Measurements from ENCODE around the gene CENPP. TPM values are rescaled to one million over a fixed set of nuclear protein-coding genes. Genes with fewer than 3 reads are reported as not detected.

CENPP gene
- total RNA-seq, 1 experiment from 2014 or later = 4.2 TPM

DNA sequence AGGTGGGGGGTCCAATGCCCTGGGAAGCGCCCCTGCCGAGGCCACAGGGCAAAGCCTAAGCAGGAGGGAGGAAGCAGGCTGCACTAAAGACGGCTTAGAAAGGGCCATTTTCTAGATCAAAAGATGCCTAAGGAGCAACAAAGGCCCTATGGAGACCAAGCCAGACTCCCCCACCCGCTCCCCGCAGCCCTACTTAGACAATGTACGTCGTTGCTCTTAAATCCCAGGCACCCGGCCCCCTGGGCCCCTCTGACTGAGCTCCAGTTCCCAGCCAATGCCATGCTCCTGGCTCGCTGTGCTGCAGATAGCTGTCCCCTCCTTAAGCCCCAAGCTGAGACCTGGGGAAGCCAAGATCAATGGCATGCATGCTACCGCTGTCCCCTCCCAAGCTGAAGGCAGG lies 333.8 kb downstream of the CENPP start:
- no peak overlapping the region for H3K4me3 Mint-ChIP-seq (ENCODE audit: unreplicated experiment)
- ChIA-PET POLR2A (interaction anchor here (1.0 to 1.6 kb wide), 2 partner anchors 9 to 10 kb away, joined by 4 to 5 read pairs; partner anchors contain the start of gene IPPK), CTCF (interaction anchor here (0.6 to 2.1 kb wide), 5 partner anchors 9 to 331 kb away, joined by 3 to 8 read pairs (median 3); no protein-coding TSS in a partner anchor)
- DNase-seq (ENCODE audit: unreplicated experiment) = no peak
- peaks cover 47% of the 10 kb centered on the region for H3K36me3 Mint-ChIP-seq (ENCODE audit: insufficient read depth, unreplicated experiment)
- TF ChIP-seq, protein P1, sequence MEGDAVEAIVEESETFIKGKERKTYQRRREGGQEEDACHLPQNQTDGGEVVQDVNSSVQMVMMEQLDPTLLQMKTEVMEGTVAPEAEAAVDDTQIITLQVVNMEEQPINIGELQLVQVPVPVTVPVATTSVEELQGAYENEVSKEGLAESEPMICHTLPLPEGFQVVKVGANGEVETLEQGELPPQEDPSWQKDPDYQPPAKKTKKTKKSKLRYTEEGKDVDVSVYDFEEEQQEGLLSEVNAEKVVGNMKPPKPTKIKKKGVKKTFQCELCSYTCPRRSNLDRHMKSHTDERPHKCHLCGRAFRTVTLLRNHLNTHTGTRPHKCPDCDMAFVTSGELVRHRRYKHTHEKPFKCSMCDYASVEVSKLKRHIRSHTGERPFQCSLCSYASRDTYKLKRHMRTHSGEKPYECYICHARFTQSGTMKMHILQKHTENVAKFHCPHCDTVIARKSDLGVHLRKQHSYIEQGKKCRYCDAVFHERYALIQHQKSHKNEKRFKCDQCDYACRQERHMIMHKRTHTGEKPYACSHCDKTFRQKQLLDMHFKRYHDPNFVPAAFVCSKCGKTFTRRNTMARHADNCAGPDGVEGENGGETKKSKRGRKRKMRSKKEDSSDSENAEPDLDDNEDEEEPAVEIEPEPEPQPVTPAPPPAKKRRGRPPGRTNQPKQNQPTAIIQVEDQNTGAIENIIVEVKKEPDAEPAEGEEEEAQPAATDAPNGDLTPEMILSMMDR (IDR thresholded peaks at IDR 0.05; ENCODE audit: unreplicated experiment) = no peak
- H3K27ac Mint-ChIP-seq (ENCODE audit: low read depth, unreplicated experiment) = peak overlapping the region; percentile 64
- no peaks in the 10 kb centered on the region for H3K9me3 Mint-ChIP-seq (ENCODE audit: unreplicated experiment)
- no TSS peak for BruUV-seq (replicated peaks)
- no peaks in the 10 kb centered on the region for H3K27me3 Mint-ChIP-seq (ENCODE audit: insufficient read depth, unreplicated experiment)
- peaks cover 20% of the 10 kb centered on the region for H3K4me1 Mint-ChIP-seq (ENCODE audit: insufficient read depth, unreplicated experiment)
- intact Hi-C loops (cut with micrococcal nuclease) = no loop called here

- no TSS peak for BruUV-seq (replicated peaks)
- Mint-ChIP-seq H3K4me3 (ENCODE audit: unreplicated experiment) (no peak overlapping the region), H3K9me3 (ENCODE audit: unreplicated experiment) (no peaks in the 10 kb centered on the region), H3K4me1 (ENCODE audit: insufficient read depth, unreplicated experiment) (peaks cover 19% of the 10 kb centered on the region), H3K27me3 (ENCODE audit: insufficient read depth, unreplicated experiment) (no peaks in the 10 kb centered on the region), H3K27ac (ENCODE audit: low read depth, unreplicated experiment) (peak overlapping the region; percentile 64), H3K36me3 (ENCODE audit: insufficient read depth, unreplicated experiment) (peaks cover 47% of the 10 kb centered on the region)
- intact Hi-C loops (cut with micrococcal nuclease) = no loop called here
- POLR2A ChIA-PET = interaction anchor here (1.6 kb wide), 1 partner anchor 8 kb away, joined by 4 read pairs; no protein-coding TSS in a partner anchor
- CTCF ChIA-PET = interaction anchor here (0.5 to 2.1 kb wide), 5 partner anchors 8 to 332 kb away, joined by 3 to 8 read pairs (median 4); no protein-coding TSS in a partner anchor
- TF ChIP-seq, protein P1 (IDR thresholded peaks at IDR 0.05; ENCODE audit: unreplicated experiment) = no peak
- DNase-seq (ENCODE audit: unreplicated experiment) = no peak
Observed at GRCh38 chr9:92660266-92660665, 334.5 kb downstream of the CENPP start.

DNA sequence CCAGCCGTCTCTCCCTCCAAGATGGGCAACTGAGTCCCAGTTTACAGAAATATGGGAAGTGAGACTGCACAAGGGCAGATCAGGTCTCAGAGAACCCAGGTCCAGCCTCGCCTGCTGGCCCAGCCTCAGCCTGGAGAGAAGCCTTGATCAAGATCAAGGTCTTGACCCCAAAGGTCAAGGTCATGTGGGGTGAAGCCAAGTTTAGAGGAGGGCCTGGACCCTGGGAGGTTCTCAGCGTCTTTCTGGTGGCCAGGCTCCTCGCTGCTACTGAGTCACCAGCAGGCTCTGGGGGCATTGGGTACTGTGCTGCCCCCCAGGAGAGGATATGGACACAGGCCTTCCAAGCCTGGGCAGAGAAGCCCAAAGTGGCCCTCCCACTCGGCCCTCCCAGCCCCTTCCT lies 335.4 kb downstream of the CENPP start:
- Mint-ChIP-seq H3K4me3 (ENCODE audit: unreplicated experiment) (no peak overlapping the region), H3K4me1 (ENCODE audit: insufficient read depth, unreplicated experiment) (peaks cover 14% of the 10 kb centered on the region), H3K27ac (ENCODE audit: low read depth, unreplicated experiment) (peak overlapping the region; percentile 2), H3K27me3 (ENCODE audit: insufficient read depth, unreplicated experiment) (no peaks in the 10 kb centered on the region), H3K36me3 (ENCODE audit: insufficient read depth, unreplicated experiment) (peaks cover 43% of the 10 kb centered on the region), H3K9me3 (ENCODE audit: unreplicated experiment) (no peaks in the 10 kb centered on the region)
- no peak for DNase-seq (ENCODE audit: unreplicated experiment)
- ChIA-PET CTCF (no interaction called here), POLR2A (interaction anchor here (0.6 kb wide), 1 partner anchor 405 kb away, joined by 3 read pairs; no protein-coding TSS in a partner anchor)
- intact Hi-C loops (cut with micrococcal nuclease) = loop anchor here (1.0 kb wide), 1 partner anchor 8 kb away; no protein-coding TSS in a partner anchor
- no TSS peak for BruUV-seq (replicated peaks)
- TF ChIP-seq, protein P1 (IDR thresholded peaks at IDR 0.05; ENCODE audit: unreplicated experiment) = no peak

GRCh38 chr9:92661743-92662142 lies 336.0 kb downstream of the CENPP start:
- DNase-seq (ENCODE audit: unreplicated experiment) = no peak
- Mint-ChIP-seq H3K27me3 (ENCODE audit: insufficient read depth, unreplicated experiment) (no peaks in the 10 kb centered on the region), H3K9me3 (ENCODE audit: unreplicated experiment) (no peaks in the 10 kb centered on the region), H3K27ac (ENCODE audit: low read depth, unreplicated experiment) (peak overlapping the region; percentile 2), H3K4me1 (ENCODE audit: insufficient read depth, unreplicated experiment) (peaks cover 8% of the 10 kb centered on the region), H3K36me3 (ENCODE audit: insufficient read depth, unreplicated experiment) (peaks cover 39% of the 10 kb centered on the region), H3K4me3 (ENCODE audit: unreplicated experiment) (no peak overlapping the region)
- ChIA-PET CTCF (interaction anchor here (0.5 kb wide), 1 partner anchor 318 kb away, joined by 3 read pairs; no protein-coding TSS in a partner anchor), POLR2A (interaction anchor here (0.6 kb wide), 1 partner anchor 406 kb away, joined by 3 read pairs; no protein-coding TSS in a partner anchor)
- intact Hi-C loops (cut with micrococcal nuclease) = loop anchor here (1.0 kb wide), 1 partner anchor 8 kb away; no protein-coding TSS in a partner anchor
- no TSS peak for BruUV-seq (replicated peaks)
- TF ChIP-seq, protein P1 (IDR thresholded peaks at IDR 0.05; ENCODE audit: unreplicated experiment) = no peak

Data from MCF 10A (cell line).